LNCaP clone FGC (cell line): Measurements from ENCODE around the gene NPSR1.
"Not testable (repeated sequence)": the region's sequence is repeated elsewhere in the genome, so short reads cannot be mapped to it uniquely, and the experiment has no call there.

ENCODE experiments used
- DNase-seq: peaks from one replicate; pipeline ENCODE4 v3.0.0-alpha.2; 2011; ENCODE audit warnings: low read depth
- H3K4me3 ChIP-seq: 2 replicates; pipeline ENCODE4 v1.5.1; 2011; ENCODE audit warnings: mild to moderate bottlenecking, low read depth, low read length, control low read depth
- TF ChIP-seq, protein P1 (sequence below): IDR thresholded peaks from 2 replicates; pipeline ENCODE4 v1.5.1; 2012; ENCODE audit warnings: mild to moderate bottlenecking; ENCODE audit not compliant: control insufficient read depth, insufficient read depth; ENCODE audit errors: extremely low read depth

Gene NPSR1

DNA sequence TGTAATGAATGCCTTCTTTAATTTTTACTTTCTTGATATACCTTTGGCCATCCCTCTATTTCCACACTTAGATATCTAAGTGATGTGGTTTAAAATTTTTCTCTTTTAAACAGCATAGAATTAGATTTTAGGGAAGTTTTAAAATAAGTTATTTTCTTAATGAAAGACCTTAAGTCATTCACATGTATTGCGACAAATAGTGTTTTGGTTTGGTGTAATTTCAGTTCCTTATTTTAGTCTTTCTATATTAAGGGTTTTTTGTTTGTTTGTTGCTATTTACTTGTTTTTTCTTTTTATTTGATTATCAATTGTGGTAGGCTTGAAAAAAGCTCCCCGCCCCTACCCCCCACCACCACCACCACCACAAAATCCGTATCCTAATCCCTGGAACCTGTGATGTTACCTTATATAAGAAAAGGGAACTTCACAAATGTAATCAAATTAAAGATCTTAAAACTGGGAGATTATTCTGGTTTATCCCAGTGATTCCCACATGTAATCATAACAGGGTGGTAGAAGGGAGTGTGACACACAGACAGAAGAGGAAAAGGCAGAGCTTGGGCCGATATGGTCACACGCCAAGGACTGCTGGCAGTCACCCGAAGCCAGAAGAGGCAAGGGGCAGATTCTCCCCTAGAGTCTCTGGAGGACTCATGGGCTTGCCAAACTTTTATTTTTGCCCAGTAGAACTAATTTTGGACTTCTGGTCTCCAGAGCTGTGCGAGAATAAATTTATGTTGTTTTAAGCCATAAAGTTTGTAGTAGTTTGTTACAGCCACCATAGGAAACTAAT is 149.7 kb downstream of the NPSR1 start:
- no peak overlapping the region for H3K4me3 ChIP-seq
- TF ChIP-seq, protein P1, sequence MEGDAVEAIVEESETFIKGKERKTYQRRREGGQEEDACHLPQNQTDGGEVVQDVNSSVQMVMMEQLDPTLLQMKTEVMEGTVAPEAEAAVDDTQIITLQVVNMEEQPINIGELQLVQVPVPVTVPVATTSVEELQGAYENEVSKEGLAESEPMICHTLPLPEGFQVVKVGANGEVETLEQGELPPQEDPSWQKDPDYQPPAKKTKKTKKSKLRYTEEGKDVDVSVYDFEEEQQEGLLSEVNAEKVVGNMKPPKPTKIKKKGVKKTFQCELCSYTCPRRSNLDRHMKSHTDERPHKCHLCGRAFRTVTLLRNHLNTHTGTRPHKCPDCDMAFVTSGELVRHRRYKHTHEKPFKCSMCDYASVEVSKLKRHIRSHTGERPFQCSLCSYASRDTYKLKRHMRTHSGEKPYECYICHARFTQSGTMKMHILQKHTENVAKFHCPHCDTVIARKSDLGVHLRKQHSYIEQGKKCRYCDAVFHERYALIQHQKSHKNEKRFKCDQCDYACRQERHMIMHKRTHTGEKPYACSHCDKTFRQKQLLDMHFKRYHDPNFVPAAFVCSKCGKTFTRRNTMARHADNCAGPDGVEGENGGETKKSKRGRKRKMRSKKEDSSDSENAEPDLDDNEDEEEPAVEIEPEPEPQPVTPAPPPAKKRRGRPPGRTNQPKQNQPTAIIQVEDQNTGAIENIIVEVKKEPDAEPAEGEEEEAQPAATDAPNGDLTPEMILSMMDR, result no peak
- no peak for DNase-seq

DNA sequence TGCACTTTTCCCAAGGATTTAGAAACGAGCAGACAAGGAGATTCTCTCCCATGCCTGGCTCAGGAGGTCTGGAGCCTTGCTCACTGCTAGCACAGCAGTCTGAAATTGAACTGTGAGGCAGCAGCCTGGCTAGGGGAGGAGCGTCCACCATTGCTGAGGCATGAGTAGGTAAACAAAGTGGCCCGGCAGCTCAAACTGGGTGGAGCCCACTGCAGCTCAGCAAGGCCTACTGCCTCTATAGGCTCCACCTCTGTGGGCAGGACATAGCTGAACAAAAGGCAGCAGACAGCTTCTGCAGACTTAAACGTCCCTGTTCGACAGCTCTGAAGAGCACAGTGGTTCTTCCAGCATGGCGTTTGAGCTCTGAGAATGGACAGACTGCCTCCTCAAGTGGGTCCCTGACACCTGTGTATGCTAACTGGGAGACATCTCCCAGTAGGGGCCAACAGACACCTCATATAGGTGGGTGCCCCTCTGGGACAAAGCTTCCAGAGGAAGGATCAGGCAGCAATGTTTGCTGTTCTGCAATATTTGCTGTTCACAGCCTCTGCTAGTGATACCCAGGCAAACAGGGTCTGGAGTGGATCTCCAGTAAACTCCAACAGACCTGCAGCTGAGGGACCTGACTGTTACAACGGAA is 156.3 kb downstream of the NPSR1 start:
- peak; percentile 36 for DNase-seq

DNA sequence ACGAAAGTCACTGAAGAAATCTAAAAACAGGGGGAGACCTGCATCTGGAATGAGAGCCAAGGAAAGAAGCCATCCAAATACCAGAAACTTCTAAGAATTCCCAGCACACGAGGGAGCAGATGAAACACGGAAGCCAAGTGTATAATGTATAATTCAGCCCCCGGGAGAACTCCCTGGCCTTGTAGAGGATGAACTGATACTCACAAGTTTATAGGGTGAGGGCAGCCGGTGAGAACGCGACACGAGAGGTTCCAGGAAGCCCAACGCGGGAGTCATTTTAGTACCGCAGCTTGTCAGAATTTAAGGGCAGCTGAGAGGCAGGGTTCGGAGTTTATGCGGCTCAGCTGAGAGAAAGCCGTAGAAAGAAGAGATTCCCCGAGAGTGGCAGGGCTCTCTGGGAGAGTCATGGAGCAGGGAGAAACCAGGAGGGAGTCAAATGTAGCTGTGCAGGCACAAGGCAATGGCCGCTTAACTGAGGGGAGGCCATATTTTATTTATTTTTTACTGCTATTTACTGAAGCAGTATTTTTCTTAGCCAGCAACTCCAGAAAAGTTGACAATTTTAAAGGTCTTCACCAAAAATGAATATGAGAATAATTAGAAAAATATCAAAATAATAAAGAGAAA is 164.0 kb downstream of the NPSR1 start:
- H3K4me3 ChIP-seq, result no peak overlapping the region
- TF ChIP-seq, protein P1, result no peak
- DNase-seq, result no peak

More for the DNA sequence above, 156.3 kb downstream of the NPSR1 start:
- H3K4me3 ChIP-seq, result not testable (repeated sequence)

DNA sequence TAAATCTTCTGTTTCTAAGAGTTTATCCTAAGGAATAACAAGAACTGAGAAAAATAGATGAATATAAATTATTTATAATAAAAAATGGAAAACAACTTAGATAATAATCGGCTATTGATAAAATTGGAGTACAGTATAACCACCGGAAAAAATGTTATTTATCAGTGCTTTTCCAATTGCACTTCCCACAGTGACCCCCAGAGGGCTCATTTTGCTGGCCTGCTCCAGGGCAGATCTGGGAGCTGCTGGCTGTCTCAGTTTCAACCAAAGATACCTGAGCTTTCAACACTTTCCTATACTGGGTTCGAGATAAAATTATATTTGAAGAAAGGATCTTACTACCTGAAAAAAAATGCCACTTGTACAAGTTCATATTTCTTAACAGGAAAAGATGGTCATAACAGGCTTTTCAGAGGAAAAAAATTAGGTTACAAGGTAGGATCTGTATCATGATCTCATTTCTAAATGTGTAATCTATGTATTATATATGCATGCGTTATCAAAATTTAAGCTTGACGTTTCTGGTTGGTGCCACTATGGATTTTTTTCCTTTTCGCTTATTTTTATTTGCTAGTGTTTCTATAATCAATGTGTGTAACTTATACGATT is 165.7 kb downstream of the NPSR1 start:
- H3K4me3 ChIP-seq, result no peak overlapping the region
- DNase-seq, result peak; percentile 15
- TF ChIP-seq, protein P1, result peak; percentile 86

DNA sequence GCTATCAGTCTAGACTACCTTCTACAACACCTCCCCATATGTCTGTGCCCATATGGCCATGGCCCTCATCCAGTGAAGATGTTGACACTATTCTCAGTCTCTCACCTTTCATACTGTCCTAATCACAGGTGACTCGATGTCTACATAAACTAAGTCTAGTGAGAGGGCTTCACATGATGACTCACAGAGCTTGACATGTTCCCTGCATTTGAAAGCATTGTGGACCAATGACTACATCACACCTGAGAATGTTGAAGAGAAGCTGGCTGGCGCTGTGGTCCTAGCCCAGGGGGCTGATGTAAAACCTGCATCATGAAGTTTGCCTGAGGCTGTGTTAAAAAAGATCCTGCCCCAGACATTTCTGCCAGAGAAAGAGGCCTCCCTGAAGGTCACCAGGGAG is 167.2 kb downstream of the NPSR1 start:
- TF ChIP-seq, protein P1, result no peak
- no peak overlapping the region for H3K4me3 ChIP-seq
- DNase-seq, result no peak

DNA sequence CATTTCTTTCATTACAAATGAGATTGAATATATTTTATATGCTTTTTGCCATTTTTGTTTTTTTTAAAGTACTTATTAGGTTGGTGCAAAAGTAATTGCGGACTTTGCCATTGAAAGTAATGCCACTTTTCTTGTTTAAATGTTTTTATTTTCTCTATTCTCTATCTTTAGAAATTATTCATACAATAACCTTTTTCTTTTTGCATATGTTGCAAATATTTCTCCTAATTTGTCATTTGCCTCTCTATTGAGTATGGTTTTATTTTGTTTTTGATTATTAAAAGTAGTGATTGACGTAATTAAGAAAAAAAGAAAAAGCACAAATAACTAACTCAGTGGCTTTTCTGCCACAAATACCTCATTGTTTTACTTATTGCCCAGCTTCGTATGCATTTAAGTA is 172.4 kb downstream of the NPSR1 start:
- DNase-seq, result no peak
- no peak overlapping the region for H3K4me3 ChIP-seq
- TF ChIP-seq, protein P1, result no peak

DNA sequence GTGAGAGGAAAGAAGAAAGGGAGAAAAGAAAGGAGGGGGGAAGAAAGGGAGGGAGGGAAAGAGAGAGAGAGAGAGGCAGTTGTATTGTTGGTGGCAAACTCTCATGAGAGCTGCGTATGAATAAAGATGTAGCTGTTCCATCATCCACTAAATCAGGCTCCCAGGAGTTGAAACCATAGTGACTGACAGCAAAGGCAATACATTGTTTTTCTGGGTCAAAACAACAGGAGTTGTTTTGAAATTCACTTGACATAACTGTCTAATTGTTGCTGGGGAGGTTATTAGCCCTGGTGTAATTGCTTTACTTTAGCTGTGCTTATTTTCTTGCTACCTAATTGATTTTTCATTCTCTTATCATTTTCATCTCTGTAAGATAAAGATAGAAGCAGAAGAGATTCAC is 173.4 kb downstream of the NPSR1 start:
- DNase-seq, result no peak
- TF ChIP-seq, protein P1, result no peak

More for the DNA sequence above, 173.4 kb downstream of the NPSR1 start:
- H3K4me3 ChIP-seq, result no peak overlapping the region
